HCT116 (cell line): Measurements from ENCODE around the gene IZUMO1. TPM values are rescaled to one million over a fixed set of nuclear protein-coding genes. Genes with fewer than 3 reads are reported as not detected.

Experiments used
- ATAC-seq: fragments of 200-7000 bp; cut with Tn5 transposase; 2 replicates; pipeline ENCODE4 v1.9.1; 2020; ENCODE audit warnings: mild to moderate bottlenecking, moderate library complexity
- BruUV-seq: library from RNA; stranded (reverse); fragments of 400-500 nt; replicated peaks from 2 replicates; lab custom pipeline; 2021; lab: Mats Ljungman, UMichigan
- CTCF ChIA-PET: fragments of 300-600 bp; sonication (Branson Sonifier 250); formaldehyde crosslinking; loops from one replicate; lab custom pipeline; 2021; ENCODE audit warnings: antibody characterized with exemption; lab: Charles Lee
- POLR2A ChIA-PET: fragments of 300-600, 350-600 bp; sonication (Branson Sonifier 250); formaldehyde crosslinking; loops from one replicate; lab custom pipeline; 2021; ENCODE audit warnings: antibody characterized with exemption; lab: Charles Lee
- RAD21 ChIA-PET, 2 experiments: fragments of 300-600 bp; sonication (Branson Sonifier 250); formaldehyde crosslinking; loops; one replicate each; lab custom pipeline; 2023; ENCODE audit warnings: low total read pairs in 2 of 2; ENCODE audit not compliant: uncharacterized antibody in 2 of 2, unreplicated experiment in 2 of 2, low non-redundant PET in 1 of 2; lab: Charles Lee
- DNase-seq: peaks from one replicate; pipeline ENCODE4 v3.0.0-alpha.2; 2010; ENCODE audit warnings: low read depth, low spot score
- H2AFZ ChIP-seq: fragments of 200-600 bp; shearing (Covaris generic), sonication (generic); 2 replicates; pipeline ENCODE4 v1.6.1; 2017; ENCODE audit warnings: low read depth, mixed run types, mixed read lengths, antibody characterized with exemption, low read length; ENCODE audit not compliant: poor library complexity, severe bottlenecking
- H3K27ac ChIP-seq: 2 replicates; pipeline ENCODE4 v1.5.1; 2012; ENCODE audit warnings: low read depth, low read length
- H3K27me3 ChIP-seq: fragments of 200-600 bp; sonication (generic); 2 replicates; pipeline ENCODE4 v1.6.1; 2016; ENCODE audit warnings: mixed run types, low read length, mixed read lengths; ENCODE audit not compliant: insufficient read depth
- H3K36me3 ChIP-seq, 2 experiments: fragments of 200-500 bp in 1 of 2; fragments of 200-600 bp in 1 of 2; sonication (Bioruptor generic) in 1 of 2; sonication (generic) in 1 of 2; 2 replicates each; pipeline versions ENCODE4 v1.5.1 to v1.6.1; 2014 to 2016; ENCODE audit warnings: low read length in 2 of 2, inconsistent platforms in 1 of 2, mixed read lengths in 1 of 2, mixed run types in 1 of 2; ENCODE audit not compliant: insufficient read depth in 2 of 2, control insufficient read depth in 1 of 2
- H3K4me1 ChIP-seq, 2 experiments: fragments of 200-600 bp in 1 of 2; sonication (generic) in 1 of 2; 2 replicates each; pipeline versions ENCODE4 v1.5.1 to v1.6.1; 2012 to 2017; ENCODE audit warnings: low read length in 2 of 2, inconsistent platforms in 1 of 2, mild to moderate bottlenecking in 1 of 2, mixed read lengths in 1 of 2, mixed run types in 1 of 2, moderate library complexity in 1 of 2; ENCODE audit not compliant: insufficient read depth in 2 of 2, control insufficient read depth in 1 of 2
- H3K4me2 ChIP-seq: fragments of 200-600 bp; sonication (generic); 2 replicates; pipeline ENCODE4 v1.6.1; 2017; ENCODE audit warnings: mixed run types, low read length, mixed read lengths
- H3K4me3 ChIP-seq, 2 experiments: fragments of 200-600 bp in 1 of 2; sonication (generic) in 1 of 2; replicated peaks in 1 of 2; 2 replicates each; pipeline ENCODE4 v1.5.1; 2011 to 2016; ENCODE audit warnings: low read length in 2 of 2, control low read depth in 1 of 2, low read depth in 1 of 2, mild to moderate bottlenecking in 1 of 2, mixed read lengths in 1 of 2, mixed run types in 1 of 2
- H3K79me2 ChIP-seq: fragments of 200-600 bp; sonication (generic); 2 replicates; pipeline ENCODE4 v1.6.1; 2017; ENCODE audit warnings: mild to moderate bottlenecking, mixed run types, low read length, moderate library complexity, mixed read lengths; ENCODE audit not compliant: insufficient read depth
- H3K9ac ChIP-seq: fragments of 200-600 bp; sonication (generic); 2 replicates; pipeline ENCODE4 v1.6.1; 2016; ENCODE audit warnings: low read length, mixed read lengths
- H3K9me2 ChIP-seq: fragments of 200-600 bp; sonication (generic), shearing (Covaris generic); 2 replicates; pipeline ENCODE4 v1.6.1; 2017; ENCODE audit warnings: mixed run types, mild to moderate bottlenecking, moderate library complexity; ENCODE audit not compliant: insufficient read depth
- H3K9me3 ChIP-seq, 2 experiments: fragments of 200-500 bp in 1 of 2; fragments of 200-600 bp in 1 of 2; sonication (Bioruptor generic) in 1 of 2; sonication (generic) in 1 of 2; 2 replicates each; pipeline ENCODE4 v1.6.1; 2014 to 2017; ENCODE audit warnings: low read length in 2 of 2, mixed read lengths in 2 of 2, inconsistent platforms in 1 of 2, low read depth in 1 of 2, mild to moderate bottlenecking in 1 of 2, mixed run types in 1 of 2, moderate library complexity in 1 of 2; ENCODE audit not compliant: control insufficient read depth in 1 of 2, insufficient read depth in 1 of 2
- H4K20me1 ChIP-seq: fragments of 200-600 bp; sonication (generic), shearing (Covaris generic); 2 replicates; pipeline ENCODE4 v1.6.1; 2017; ENCODE audit warnings: mixed run types, mild to moderate bottlenecking, moderate library complexity; ENCODE audit not compliant: insufficient read depth
- ATF3 ChIP-seq: IDR thresholded peaks from 2 replicates; pipeline ENCODE4 v1.6.1; 2012
- POLR2AphosphoS5 ChIP-seq: IDR thresholded peaks from 2 replicates; pipeline ENCODE4 v1.6.1; 2011; ENCODE audit warnings: mild to moderate bottlenecking, low read depth, low read length, moderate library complexity
- RAD21 ChIP-seq: IDR thresholded peaks from 2 replicates; pipeline ENCODE4 v1.6.1; 2012; ENCODE audit warnings: low read depth, mild to moderate bottlenecking
- SRF ChIP-seq: IDR thresholded peaks from 2 replicates; pipeline ENCODE4 v1.6.1; 2012; ENCODE audit warnings: low read depth
- ZNF274 ChIP-seq: fragments of 200-500 bp; sonication (Bioruptor generic); IDR thresholded peaks from 2 replicates; pipeline ENCODE4 v1.6.1; 2014; ENCODE audit warnings: mild to moderate bottlenecking, low read depth, low read length, inconsistent platforms
- intact Hi-C: fragments of 100-400 bp; cut with micrococcal nuclease; formaldehyde crosslinking; loops from 2 replicates; pipeline ENCODE4 v1.10.0; 2022
- total RNA-seq: library from RNA; stranded (reverse); gene quantifications from one replicate; pipeline ENCODE4 v1.2.1, GENCODE V29; 2021; ENCODE audit not compliant: unreplicated experiment
- TF ChIP-seq, protein P1 (sequence below), 3 experiments: fragments of 200-600 bp in 1 of 3; sonication (generic) in 1 of 3; IDR thresholded peaks in 2 of 3; conservative IDR thresholded peaks in 1 of 3; 2 replicates each; pipeline ENCODE4 v1.5.1; 2012 to 2017; ENCODE audit warnings: low read depth in 2 of 3, low read length in 2 of 3, antibody characterized with exemption in 1 of 3, borderline replicate concordance in 1 of 3, control low read depth in 1 of 3, mild to moderate bottlenecking in 1 of 3, mixed read lengths in 1 of 3, mixed run types in 1 of 3, moderate library complexity in 1 of 3; ENCODE audit not compliant: insufficient read depth in 1 of 3
- TF ChIP-seq, protein P2 (sequence below): IDR thresholded peaks from 2 replicates; pipeline ENCODE4 v1.6.1; 2012; ENCODE audit warnings: low read depth

IZUMO1 gene
- total RNA-seq, 1 experiment from 2014 or later: 1.7 TPM

DNA sequence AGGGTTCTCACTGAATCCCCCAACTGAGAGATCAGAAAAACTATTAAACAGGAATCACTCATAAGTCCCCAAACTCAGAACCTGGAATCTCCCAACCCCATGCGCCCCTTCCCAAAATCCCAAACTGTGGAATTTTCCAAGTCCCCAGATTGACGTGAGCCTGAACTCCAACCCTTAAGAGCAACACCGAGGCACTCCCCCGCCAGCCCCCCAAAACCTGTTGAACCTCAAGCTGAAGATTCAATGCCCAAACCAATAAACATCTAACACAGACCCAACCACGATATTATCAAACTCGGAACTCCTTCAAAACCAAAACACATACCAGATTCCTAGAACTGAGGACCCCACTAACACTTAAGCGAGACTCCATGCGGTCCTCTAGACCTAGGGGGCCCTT lies 599 bp downstream of the IZUMO1 start:
- H3K27ac ChIP-seq: no peak overlapping the region
- no peak for ATAC-seq
- DNase-seq: no peak
- H3K79me2 ChIP-seq: peaks cover 31% of the 10 kb centered on the region
- RAD21 ChIA-PET: no interaction called here
- POLR2A ChIA-PET: no interaction called here
- H2AFZ ChIP-seq: no peak overlapping the region
- no peak overlapping the region for H3K9ac ChIP-seq
- H3K9me3 ChIP-seq: no peaks in the 10 kb centered on the region
- H3K9me2 ChIP-seq: no peaks in the 10 kb centered on the region
- peaks cover 14 to 26% of the 10 kb centered on the region in 2 experiments; a peak in 3 of 4 replicates for H3K36me3 ChIP-seq
- TF ChIP-seq POLR2AphosphoS5 (0 out of 2 replicates have a peak, but pooled peaks have one; percentile 1), ZNF274 (no peak), RAD21 (no peak), ATF3 (no peak), SRF (no peak)
- TF ChIP-seq, protein P1, sequence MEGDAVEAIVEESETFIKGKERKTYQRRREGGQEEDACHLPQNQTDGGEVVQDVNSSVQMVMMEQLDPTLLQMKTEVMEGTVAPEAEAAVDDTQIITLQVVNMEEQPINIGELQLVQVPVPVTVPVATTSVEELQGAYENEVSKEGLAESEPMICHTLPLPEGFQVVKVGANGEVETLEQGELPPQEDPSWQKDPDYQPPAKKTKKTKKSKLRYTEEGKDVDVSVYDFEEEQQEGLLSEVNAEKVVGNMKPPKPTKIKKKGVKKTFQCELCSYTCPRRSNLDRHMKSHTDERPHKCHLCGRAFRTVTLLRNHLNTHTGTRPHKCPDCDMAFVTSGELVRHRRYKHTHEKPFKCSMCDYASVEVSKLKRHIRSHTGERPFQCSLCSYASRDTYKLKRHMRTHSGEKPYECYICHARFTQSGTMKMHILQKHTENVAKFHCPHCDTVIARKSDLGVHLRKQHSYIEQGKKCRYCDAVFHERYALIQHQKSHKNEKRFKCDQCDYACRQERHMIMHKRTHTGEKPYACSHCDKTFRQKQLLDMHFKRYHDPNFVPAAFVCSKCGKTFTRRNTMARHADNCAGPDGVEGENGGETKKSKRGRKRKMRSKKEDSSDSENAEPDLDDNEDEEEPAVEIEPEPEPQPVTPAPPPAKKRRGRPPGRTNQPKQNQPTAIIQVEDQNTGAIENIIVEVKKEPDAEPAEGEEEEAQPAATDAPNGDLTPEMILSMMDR (IDR thresholded peaks at IDR 0.05 in 2 of 3, conservative IDR thresholded peaks at IDR 0.05 in 1 of 3; ENCODE audit: borderline replicate concordance in 1 of 3, insufficient read depth in 1 of 3, low read depth in 2 of 3, low read length in 2 of 3): no peak
- TF ChIP-seq, protein P2, sequence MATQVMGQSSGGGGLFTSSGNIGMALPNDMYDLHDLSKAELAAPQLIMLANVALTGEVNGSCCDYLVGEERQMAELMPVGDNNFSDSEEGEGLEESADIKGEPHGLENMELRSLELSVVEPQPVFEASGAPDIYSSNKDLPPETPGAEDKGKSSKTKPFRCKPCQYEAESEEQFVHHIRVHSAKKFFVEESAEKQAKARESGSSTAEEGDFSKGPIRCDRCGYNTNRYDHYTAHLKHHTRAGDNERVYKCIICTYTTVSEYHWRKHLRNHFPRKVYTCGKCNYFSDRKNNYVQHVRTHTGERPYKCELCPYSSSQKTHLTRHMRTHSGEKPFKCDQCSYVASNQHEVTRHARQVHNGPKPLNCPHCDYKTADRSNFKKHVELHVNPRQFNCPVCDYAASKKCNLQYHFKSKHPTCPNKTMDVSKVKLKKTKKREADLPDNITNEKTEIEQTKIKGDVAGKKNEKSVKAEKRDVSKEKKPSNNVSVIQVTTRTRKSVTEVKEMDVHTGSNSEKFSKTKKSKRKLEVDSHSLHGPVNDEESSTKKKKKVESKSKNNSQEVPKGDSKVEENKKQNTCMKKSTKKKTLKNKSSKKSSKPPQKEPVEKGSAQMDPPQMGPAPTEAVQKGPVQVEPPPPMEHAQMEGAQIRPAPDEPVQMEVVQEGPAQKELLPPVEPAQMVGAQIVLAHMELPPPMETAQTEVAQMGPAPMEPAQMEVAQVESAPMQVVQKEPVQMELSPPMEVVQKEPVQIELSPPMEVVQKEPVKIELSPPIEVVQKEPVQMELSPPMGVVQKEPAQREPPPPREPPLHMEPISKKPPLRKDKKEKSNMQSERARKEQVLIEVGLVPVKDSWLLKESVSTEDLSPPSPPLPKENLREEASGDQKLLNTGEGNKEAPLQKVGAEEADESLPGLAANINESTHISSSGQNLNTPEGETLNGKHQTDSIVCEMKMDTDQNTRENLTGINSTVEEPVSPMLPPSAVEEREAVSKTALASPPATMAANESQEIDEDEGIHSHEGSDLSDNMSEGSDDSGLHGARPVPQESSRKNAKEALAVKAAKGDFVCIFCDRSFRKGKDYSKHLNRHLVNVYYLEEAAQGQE: no peak
- no peak overlapping the region for H3K4me2 ChIP-seq
- CTCF ChIA-PET: interaction anchor here (1.3 kb wide), 1 partner anchor 70 kb away, joined by 3 read pairs; no protein-coding TSS in a partner anchor
- no peaks in the 10 kb centered on the region for H3K27me3 ChIP-seq
- no peaks in the 10 kb centered on the region for H4K20me1 ChIP-seq
- H3K4me1 ChIP-seq: peaks cover 7 to 22% of the 10 kb centered on the region in 2 experiments; a peak in 3 of 4 replicates
- intact Hi-C loops: loop anchor here (5.0 kb wide), 1 partner anchor 34 kb away; no protein-coding TSS in a partner anchor
- no TSS peak for BruUV-seq
- no peak overlapping the region for H3K4me3 ChIP-seq
